Neural progenitor cell (in vitro differentiated cells): ENCODE measurements around the gene CHAC1.

Experiments
- CTCF ChIP-seq: fragments of 200-600 bp; sonication (generic); IDR thresholded peaks from 2 replicates; pipeline ENCODE4 v1.5.1; 2017; ENCODE audit warnings: antibody characterized with exemption, mild to moderate bottlenecking
- EZH2phosphoT487 ChIP-seq: fragments of 200-600 bp; sonication (generic); IDR thresholded peaks from 2 replicates; pipeline ENCODE4 v1.6.1; 2017; ENCODE audit warnings: antibody characterized with exemption

- TF ChIP-seq CTCF, result no peak
- no peak for TF ChIP-seq EZH2phosphoT487
Observed at GRCh38 chr15:40985541-40986330, 32.5 kb downstream of the CHAC1 start.
